ENCODE data around the gene VCAM1. TPM values are rescaled to one million over a fixed set of nuclear protein-coding genes. Genes with fewer than 3 reads are reported as not detected.

Gene VCAM1
- total RNA-seq, 1 experiment from 2014 or later: 0.07 TPM

DNA sequence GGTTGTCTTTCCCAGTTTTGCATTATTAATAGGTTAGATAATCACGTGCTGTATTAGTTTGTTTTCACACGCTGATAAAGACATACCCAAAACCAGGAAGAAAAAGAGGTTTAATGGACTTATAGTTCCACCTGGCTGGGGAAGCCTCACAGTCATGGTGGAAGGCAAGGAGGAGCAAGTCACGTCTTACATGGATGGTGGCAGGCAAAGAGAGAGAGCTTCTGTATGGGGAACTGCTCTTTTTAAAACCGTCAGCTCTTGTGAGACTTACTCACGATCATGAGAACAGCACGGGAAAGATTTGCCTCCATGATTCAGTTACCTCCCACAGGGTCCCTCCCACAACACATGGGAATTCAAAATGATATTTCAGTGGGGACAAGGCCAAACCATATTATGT lies 2.3 kb upstream of the VCAM1 start:
- Mint-ChIP-seq H3K9me3 (no peaks in the 10 kb centered on the region; a peak in 3 of 5 replicates), H3K27me3 (ENCODE audit: low read depth) (no peaks in the 10 kb centered on the region), H3K27ac (no peak overlapping the region), H3K4me1 (peaks cover 10 to 13% of the 10 kb centered on the region in 2 experiments), H3K4me3 (no peak overlapping the region), H3K36me3 (ENCODE audit: insufficient read depth in 1 of 3, low read depth in 3 of 3) (no peaks in the 10 kb centered on the region; a peak in 1 of 7 replicates)
- no peaks in the 10 kb centered on the region for H3K23me2 ChIP-seq (ENCODE audit: insufficient read length, low read depth, low read length, poor library complexity, severe bottlenecking)
- no peak overlapping the region for H3K27ac ChIP-seq (ENCODE audit: insufficient read length, low read depth, low read length)
- no peak overlapping the region for H2AFZ ChIP-seq (ENCODE audit: low read length)
- no peak overlapping the region for H3K56ac ChIP-seq (ENCODE audit: insufficient read length, low read depth, low read length)
- H2BK5ac ChIP-seq (ENCODE audit: insufficient read length, low read length): no peak overlapping the region
- no peak overlapping the region for H2AK5ac ChIP-seq (ENCODE audit: insufficient read length, low read length)
- no peaks in the 10 kb centered on the region for H3K27me3 ChIP-seq (ENCODE audit: insufficient read depth, low read length)
- H3K18ac ChIP-seq (ENCODE audit: insufficient read length, low read depth, low read length): no peak overlapping the region
- H2BK12ac ChIP-seq (ENCODE audit: insufficient read length, low read depth, low read length): no peak overlapping the region
- TF ChIP-seq, protein P1, sequence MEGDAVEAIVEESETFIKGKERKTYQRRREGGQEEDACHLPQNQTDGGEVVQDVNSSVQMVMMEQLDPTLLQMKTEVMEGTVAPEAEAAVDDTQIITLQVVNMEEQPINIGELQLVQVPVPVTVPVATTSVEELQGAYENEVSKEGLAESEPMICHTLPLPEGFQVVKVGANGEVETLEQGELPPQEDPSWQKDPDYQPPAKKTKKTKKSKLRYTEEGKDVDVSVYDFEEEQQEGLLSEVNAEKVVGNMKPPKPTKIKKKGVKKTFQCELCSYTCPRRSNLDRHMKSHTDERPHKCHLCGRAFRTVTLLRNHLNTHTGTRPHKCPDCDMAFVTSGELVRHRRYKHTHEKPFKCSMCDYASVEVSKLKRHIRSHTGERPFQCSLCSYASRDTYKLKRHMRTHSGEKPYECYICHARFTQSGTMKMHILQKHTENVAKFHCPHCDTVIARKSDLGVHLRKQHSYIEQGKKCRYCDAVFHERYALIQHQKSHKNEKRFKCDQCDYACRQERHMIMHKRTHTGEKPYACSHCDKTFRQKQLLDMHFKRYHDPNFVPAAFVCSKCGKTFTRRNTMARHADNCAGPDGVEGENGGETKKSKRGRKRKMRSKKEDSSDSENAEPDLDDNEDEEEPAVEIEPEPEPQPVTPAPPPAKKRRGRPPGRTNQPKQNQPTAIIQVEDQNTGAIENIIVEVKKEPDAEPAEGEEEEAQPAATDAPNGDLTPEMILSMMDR (conservative IDR thresholded peaks at IDR 0.05): no peak
- no peaks in the 10 kb centered on the region for H3K4me1 ChIP-seq (ENCODE audit: insufficient read depth, low read length)
- H3K14ac ChIP-seq (ENCODE audit: insufficient read depth, low read length): no peak overlapping the region
- no peak overlapping the region for H4K8ac ChIP-seq (replicated peaks; ENCODE audit: insufficient read length, low read depth, low read length)
- H4K91ac ChIP-seq (ENCODE audit: insufficient read length, low read depth, low read length): no peak overlapping the region
- no peaks in the 10 kb centered on the region for H3K79me2 ChIP-seq (ENCODE audit: insufficient read depth, low read length)
- no CpG with 5 or more reads among the region's 6 CpGs for WGBS (ENCODE audit: extremely low coverage, insufficient read length, low lambda C conversion rate)
- no peak for DNase-seq
- no peak overlapping the region for H2BK120ac ChIP-seq (ENCODE audit: low read depth, low read length, poor library complexity, severe bottlenecking)
- H4K20me1 ChIP-seq (ENCODE audit: control insufficient read depth, insufficient read depth, insufficient read length): no peaks in the 10 kb centered on the region
- no peak overlapping the region for H3K9ac ChIP-seq (ENCODE audit: extremely low read depth, insufficient read length, low read length)
- H2BK20ac ChIP-seq (ENCODE audit: low read depth, low read length, poor library complexity, severe bottlenecking): no peak overlapping the region
- H3K4me2 ChIP-seq (ENCODE audit: insufficient read depth, insufficient read length, low read length): no peak overlapping the region
- H4K5ac ChIP-seq (ENCODE audit: insufficient read length, low read depth, low read length): no peak overlapping the region
- no peaks in the 10 kb centered on the region for H3K79me1 ChIP-seq (ENCODE audit: insufficient read depth, low read depth, low read length, poor library complexity, severe bottlenecking)
- no peak overlapping the region for H3K4ac ChIP-seq (ENCODE audit: low read depth, low read length)
- H3K9me3 ChIP-seq (ENCODE audit: control insufficient read depth, low read depth, low read length): no peaks in the 10 kb centered on the region
- H3T11ph ChIP-seq (ENCODE audit: low read length): no peak overlapping the region
- no peak overlapping the region for H3K23ac ChIP-seq (ENCODE audit: insufficient read length, low read depth, low read length)
- H2BK15ac ChIP-seq (ENCODE audit: low read depth, low read length): no peak overlapping the region
